ENCODE measurements around the gene PCCB.
A peak's percentile ranks its signal among the peaks of the same experiment; 100 is the strongest.

The PCCB gene

GRCh38 chr3:136250059-136250902 lies at the start of gene PCCB (continued):
- TF ChIP-seq ZBTB49 (tag by site-specific recombination; IDR thresholded peaks at IDR 0.05; ENCODE audit: low read depth) (no peak), MZF1 (tag by site-specific recombination; IDR thresholded peaks at IDR 0.05; ENCODE audit: borderline replicate concordance) (no peak), ZNF10 (tag by site-specific recombination; IDR thresholded peaks at IDR 0.05) (no peak), ZNF202 (tag by site-specific recombination; IDR thresholded peaks at IDR 0.05; ENCODE audit: borderline replicate concordance) (no peak), ZNF214 (tag by site-specific recombination; IDR thresholded peaks at IDR 0.05; ENCODE audit: borderline replicate concordance) (no peak), ZNF76 (tag by site-specific recombination; IDR thresholded peaks at IDR 0.05; ENCODE audit: borderline replicate concordance, low read depth) (0 out of 2 replicates have a peak, but pooled peaks have one; percentile 16), ZNF239 (tag by site-specific recombination; IDR thresholded peaks at IDR 0.05) (no peak), ZNF624 (tag by site-specific recombination; IDR thresholded peaks at IDR 0.05) (no peak), ZNF169 (tag by site-specific recombination; IDR thresholded peaks at IDR 0.05) (no peak), HOXA7 (CRISPR knock-in tag; IDR thresholded peaks at IDR 0.05; ENCODE audit: borderline replicate concordance) (no peak), ZNF155 (tag by site-specific recombination; IDR thresholded peaks at IDR 0.05) (no peak), ZNF423 (tag by site-specific recombination; IDR thresholded peaks at IDR 0.05) (no peak), PRDM1 (tag by site-specific recombination; IDR thresholded peaks at IDR 0.05) (no peak), BCL11A (tag by site-specific recombination; IDR thresholded peaks at IDR 0.05; ENCODE audit: low read depth) (no peak), ZNF341 (tag by site-specific recombination; IDR thresholded peaks at IDR 0.05; ENCODE audit: low read depth) (peak; percentile 73), KLF10 (tag by site-specific recombination; IDR thresholded peaks at IDR 0.05) (peak; percentile 91; the same call in 1 of the 2 replicates), ZNF146 (tag by site-specific recombination; IDR thresholded peaks at IDR 0.05) (no peak), SCRT1 (tag by site-specific recombination; IDR thresholded peaks at IDR 0.05; ENCODE audit: borderline replicate concordance) (peak; percentile 92), ZNF16 (tag by site-specific recombination; IDR thresholded peaks at IDR 0.05; ENCODE audit: low read depth) (no peak), BCL11B (tag by site-specific recombination; IDR thresholded peaks at IDR 0.05; ENCODE audit: low read depth) (no peak), PRDM2 (tag by site-specific recombination; IDR thresholded peaks at IDR 0.05; ENCODE audit: borderline replicate concordance) (no peak), ZNF837 (tag by site-specific recombination; IDR thresholded peaks at IDR 0.05) (no peak), ZNF138 (tag by site-specific recombination; IDR thresholded peaks at IDR 0.05; ENCODE audit: borderline replicate concordance) (no peak)
- TF ChIP-seq, protein P1, sequence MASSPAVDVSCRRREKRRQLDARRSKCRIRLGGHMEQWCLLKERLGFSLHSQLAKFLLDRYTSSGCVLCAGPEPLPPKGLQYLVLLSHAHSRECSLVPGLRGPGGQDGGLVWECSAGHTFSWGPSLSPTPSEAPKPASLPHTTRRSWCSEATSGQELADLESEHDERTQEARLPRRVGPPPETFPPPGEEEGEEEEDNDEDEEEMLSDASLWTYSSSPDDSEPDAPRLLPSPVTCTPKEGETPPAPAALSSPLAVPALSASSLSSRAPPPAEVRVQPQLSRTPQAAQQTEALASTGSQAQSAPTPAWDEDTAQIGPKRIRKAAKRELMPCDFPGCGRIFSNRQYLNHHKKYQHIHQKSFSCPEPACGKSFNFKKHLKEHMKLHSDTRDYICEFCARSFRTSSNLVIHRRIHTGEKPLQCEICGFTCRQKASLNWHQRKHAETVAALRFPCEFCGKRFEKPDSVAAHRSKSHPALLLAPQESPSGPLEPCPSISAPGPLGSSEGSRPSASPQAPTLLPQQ (tag by site-specific recombination; IDR thresholded peaks at IDR 0.05), result peak; percentile 55; the same call in 1 of the 2 replicates
- TF ChIP-seq, protein P2, sequence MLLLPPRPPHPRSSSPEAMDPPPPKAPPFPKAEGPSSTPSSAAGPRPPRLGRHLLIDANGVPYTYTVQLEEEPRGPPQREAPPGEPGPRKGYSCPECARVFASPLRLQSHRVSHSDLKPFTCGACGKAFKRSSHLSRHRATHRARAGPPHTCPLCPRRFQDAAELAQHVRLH (tag by site-specific recombination; IDR thresholded peaks at IDR 0.05), result peak; percentile 6
- TF ChIP-seq, protein P3, sequence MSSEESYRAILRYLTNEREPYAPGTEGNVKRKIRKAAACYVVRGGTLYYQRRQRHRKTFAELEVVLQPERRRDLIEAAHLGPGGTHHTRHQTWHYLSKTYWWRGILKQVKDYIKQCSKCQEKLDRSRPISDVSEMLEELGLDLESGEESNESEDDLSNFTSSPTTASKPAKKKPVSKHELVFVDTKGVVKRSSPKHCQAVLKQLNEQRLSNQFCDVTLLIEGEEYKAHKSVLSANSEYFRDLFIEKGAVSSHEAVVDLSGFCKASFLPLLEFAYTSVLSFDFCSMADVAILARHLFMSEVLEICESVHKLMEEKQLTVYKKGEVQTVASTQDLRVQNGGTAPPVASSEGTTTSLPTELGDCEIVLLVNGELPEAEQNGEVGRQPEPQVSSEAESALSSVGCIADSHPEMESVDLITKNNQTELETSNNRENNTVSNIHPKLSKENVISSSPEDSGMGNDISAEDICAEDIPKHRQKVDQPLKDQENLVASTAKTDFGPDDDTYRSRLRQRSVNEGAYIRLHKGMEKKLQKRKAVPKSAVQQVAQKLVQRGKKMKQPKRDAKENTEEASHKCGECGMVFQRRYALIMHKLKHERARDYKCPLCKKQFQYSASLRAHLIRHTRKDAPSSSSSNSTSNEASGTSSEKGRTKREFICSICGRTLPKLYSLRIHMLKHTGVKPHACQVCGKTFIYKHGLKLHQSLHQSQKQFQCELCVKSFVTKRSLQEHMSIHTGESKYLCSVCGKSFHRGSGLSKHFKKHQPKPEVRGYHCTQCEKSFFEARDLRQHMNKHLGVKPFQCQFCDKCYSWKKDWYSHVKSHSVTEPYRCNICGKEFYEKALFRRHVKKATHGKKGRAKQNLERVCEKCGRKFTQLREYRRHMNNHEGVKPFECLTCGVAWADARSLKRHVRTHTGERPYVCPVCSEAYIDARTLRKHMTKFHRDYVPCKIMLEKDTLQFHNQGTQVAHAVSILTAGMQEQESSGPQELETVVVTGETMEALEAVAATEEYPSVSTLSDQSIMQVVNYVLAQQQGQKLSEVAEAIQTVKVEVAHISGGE (tag by site-specific recombination; conservative IDR thresholded peaks at IDR 0.05; ENCODE audit: low read depth), result no peak

All from HEK293 (cell line).